PC-9 (cell line): Measurements from ENCODE around the gene KCNJ16. TPM values are rescaled to one million over a fixed set of nuclear protein-coding genes. Genes with fewer than 3 reads are reported as not detected.

ENCODE experiments used
- BruUV-seq: library from RNA; stranded (reverse); fragments of 400-500 nt; replicated peaks from 2 replicates; lab custom pipeline; 2021; lab: Mats Ljungman, UMichigan
- CTCF ChIA-PET: fragments of 300-600 bp; sonication (Branson Sonifier 250); formaldehyde crosslinking; loops from one replicate; lab custom pipeline; 2022; ENCODE audit warnings: antibody characterized with exemption; lab: Charles Lee
- POLR2A ChIA-PET: fragments of 300-600 bp; sonication (Branson Sonifier 250); formaldehyde crosslinking; loops from one replicate; lab custom pipeline; 2022; ENCODE audit warnings: antibody characterized with exemption; ENCODE audit not compliant: unreplicated experiment; lab: Charles Lee
- DNase-seq, 2 experiments: peaks; one replicate each; pipeline versions ENCODE4 v3.0.0 to v3.0.0-alpha.2; 2015 to 2022; ENCODE audit warnings: mixed read lengths in 1 of 2
- H2AFZ ChIP-seq: fragments of 200-600 bp; sonication (generic); 2 replicates; pipeline ENCODE4 v1.8.1; 2017; ENCODE audit warnings: antibody characterized with exemption
- H3F3A ChIP-seq: fragments of 200-600 bp; sonication (generic); 2 replicates; pipeline ENCODE4 v1.8.1; 2017; ENCODE audit warnings: antibody characterized with exemption, mild to moderate bottlenecking, low read depth; ENCODE audit not compliant: insufficient read depth
- H3K27ac ChIP-seq: fragments of 200-600 bp; sonication (generic); 2 replicates; pipeline ENCODE4 v1.6.1; 2016; ENCODE audit warnings: mixed run types
- H3K27me3 ChIP-seq: fragments of 200-600 bp; sonication (generic); 2 replicates; pipeline ENCODE4 v1.6.1; 2016; ENCODE audit warnings: low read depth, mixed run types; ENCODE audit not compliant: insufficient read depth
- H3K36me3 ChIP-seq: fragments of 200-600 bp; sonication (generic); 2 replicates; pipeline ENCODE4 v1.6.1; 2016; ENCODE audit warnings: low read depth, mixed run types
- H3K4me1 ChIP-seq: fragments of 200-600 bp; sonication (generic); replicated peaks from 2 replicates; pipeline ENCODE4 v1.6.1; 2016; ENCODE audit warnings: mixed run types; ENCODE audit not compliant: insufficient read depth
- H3K4me2 ChIP-seq: fragments of 200-600 bp; sonication (generic); 2 replicates; pipeline ENCODE4 v1.6.1; 2017; ENCODE audit warnings: mixed run types
- H3K4me3 ChIP-seq: fragments of 200-600 bp; sonication (generic); 2 replicates; pipeline ENCODE4 v1.6.1; 2016; ENCODE audit warnings: mixed run types
- H3K79me2 ChIP-seq: fragments of 200-600 bp; sonication (generic); 2 replicates; pipeline ENCODE4 v1.6.1; 2017; ENCODE audit warnings: low read depth, mixed run types
- H3K9me2 ChIP-seq: fragments of 200-600 bp; sonication (generic); 2 replicates; pipeline ENCODE4 v1.8.1; 2017; ENCODE audit warnings: mild to moderate bottlenecking; ENCODE audit not compliant: insufficient read depth
- H3K9me3 ChIP-seq: fragments of 200-600 bp; sonication (generic); 2 replicates; pipeline ENCODE4 v1.8.1; 2016; ENCODE audit warnings: low read depth; ENCODE audit not compliant: insufficient read depth
- H4K20me1 ChIP-seq: fragments of 200-600 bp; sonication (generic); 2 replicates; pipeline ENCODE4 v1.8.1; 2017; ENCODE audit not compliant: insufficient read depth
- CTCF ChIP-seq: fragments of 200-600 bp; sonication (generic); conservative IDR thresholded peaks from 2 replicates; pipeline ENCODE4 v1.6.1; 2017; ENCODE audit warnings: mixed run types, antibody characterized with exemption, mild to moderate bottlenecking, moderate library complexity
- EZH2 ChIP-seq: fragments of 200-600 bp; sonication (generic); IDR thresholded peaks from 2 replicates; pipeline ENCODE4 v1.8.0; 2017; ENCODE audit warnings: antibody characterized with exemption, low read depth
- intact Hi-C: fragments of 100-400 bp; cut with micrococcal nuclease; formaldehyde crosslinking; loops from one replicate; pipeline ENCODE4 v1.10.0; 2022; ENCODE audit not compliant: unreplicated experiment
- total RNA-seq: library from RNA; stranded (reverse); gene quantifications from 2 replicates; pipeline ENCODE4 v1.2.3, GENCODE V29; 2021

The KCNJ16 gene
- total RNA-seq, 1 experiment from 2014 or later = not detected

- TF ChIP-seq CTCF (no peak), EZH2 (no peak)
- ChIA-PET CTCF (interaction anchor here (0.5 kb wide), 1 partner anchor 524 kb away, joined by 3 read pairs; no protein-coding TSS in a partner anchor), POLR2A (no interaction called here)
- no peak overlapping the region for H3K27ac ChIP-seq
- BruUV-seq = no TSS peak
- no peak overlapping the region for H3K4me2 ChIP-seq
- no peak overlapping the region for H2AFZ ChIP-seq
- no peaks in the 10 kb centered on the region for H3K79me2 ChIP-seq
- peaks cover 18% of the 10 kb centered on the region for H3F3A ChIP-seq
- H3K9me2 ChIP-seq = no peaks in the 10 kb centered on the region
- H3K27me3 ChIP-seq = no peaks in the 10 kb centered on the region
- no peaks in the 10 kb centered on the region for H4K20me1 ChIP-seq
- intact Hi-C loops = no loop called here
- no peak overlapping the region for H3K4me3 ChIP-seq
- peaks cover 39% of the 10 kb centered on the region for H3K4me1 ChIP-seq
- no peaks in the 10 kb centered on the region for H3K9me3 ChIP-seq
- no peaks in the 10 kb centered on the region for H3K36me3 ChIP-seq
- no peak for DNase-seq
Observed at GRCh38 chr17:70093163-70093562, 18.1 kb downstream of the KCNJ16 start.

- Histone ChIP-seq H3F3A (peaks cover 2% of the 10 kb centered on the region; the same call in 1 of the 2 replicates), H3K27me3 (no peaks in the 10 kb centered on the region), H3K36me3 (no peaks in the 10 kb centered on the region), H3K79me2 (no peaks in the 10 kb centered on the region), H3K27ac (no peak overlapping the region), H4K20me1 (no peaks in the 10 kb centered on the region), H3K4me2 (no peak overlapping the region), H3K9me3 (no peaks in the 10 kb centered on the region), H3K9me2 (no peaks in the 10 kb centered on the region), H3K4me3 (no peak overlapping the region), H2AFZ (no peak overlapping the region), H3K4me1 (peaks cover 18% of the 10 kb centered on the region)
- CTCF ChIA-PET = no interaction called here
- TF ChIP-seq EZH2 (no peak), CTCF (no peak)
- intact Hi-C loops = no loop called here
- no peak for DNase-seq
- POLR2A ChIA-PET = interaction anchor here (0.6 kb wide), 1 partner anchor 808 kb away, joined by 3 read pairs; no protein-coding TSS in a partner anchor
- no TSS peak for BruUV-seq
Observed at GRCh38 chr17:70095455-70095854, 20.4 kb downstream of the KCNJ16 start.

GRCh38 chr17:70096861-70097260 lies 21.8 kb downstream of the KCNJ16 start:
- Histone ChIP-seq H4K20me1 (no peaks in the 10 kb centered on the region), H3K79me2 (no peaks in the 10 kb centered on the region), H3K4me1 (peaks cover 7% of the 10 kb centered on the region), H3K9me2 (no peaks in the 10 kb centered on the region; the same call in 1 of the 2 replicates), H3K4me2 (no peak overlapping the region), H3K9me3 (no peaks in the 10 kb centered on the region), H3K27me3 (no peaks in the 10 kb centered on the region), H3F3A (no peaks in the 10 kb centered on the region), H3K4me3 (no peak overlapping the region), H3K27ac (no peak overlapping the region), H3K36me3 (no peaks in the 10 kb centered on the region), H2AFZ (no peak overlapping the region)
- intact Hi-C loops = no loop called here
- no peak for DNase-seq
- TF ChIP-seq CTCF (no peak), EZH2 (no peak)
- BruUV-seq = no TSS peak
- ChIA-PET POLR2A (no interaction called here), CTCF (no interaction called here)
